Nephron progenitor cell (in vitro differentiated cells): Measurements from ENCODE around the gene CCDC88C.

Experiments used
- DNase-seq: peaks from one replicate; pipeline ENCODE4 v3.0.0; 2021
- H3K27ac Mint-ChIP-seq: 2 replicates; pipeline ENCODE4 v1.8.0; 2021; ENCODE audit warnings: mild to moderate bottlenecking, moderate library complexity, mixed read lengths
- H3K27me3 Mint-ChIP-seq: 2 replicates; pipeline ENCODE4 v1.8.0; 2021; ENCODE audit warnings: mild to moderate bottlenecking, low read depth, mixed read lengths; ENCODE audit not compliant: poor library complexity
- H3K36me3 Mint-ChIP-seq: 2 replicates; pipeline ENCODE4 v1.8.0; 2021; ENCODE audit warnings: low read depth, mixed read lengths
- H3K4me1 Mint-ChIP-seq: 2 replicates; pipeline ENCODE4 v1.8.0; 2021; ENCODE audit warnings: mixed read lengths
- H3K4me3 Mint-ChIP-seq: 2 replicates; pipeline ENCODE4 v1.8.0; 2021; ENCODE audit warnings: mild to moderate bottlenecking, moderate library complexity, mixed read lengths
- H3K9me3 Mint-ChIP-seq: 2 replicates; pipeline ENCODE4 v1.8.0; 2021; ENCODE audit warnings: mild to moderate bottlenecking, moderate library complexity, mixed read lengths
- TF ChIP-seq, protein P1 (sequence below): fragments of 200-600 bp; sonication (generic); IDR thresholded peaks from 2 replicates; pipeline ENCODE4 v1.5.0; 2021; ENCODE audit warnings: antibody characterized with exemption

Gene CCDC88C

DNA sequence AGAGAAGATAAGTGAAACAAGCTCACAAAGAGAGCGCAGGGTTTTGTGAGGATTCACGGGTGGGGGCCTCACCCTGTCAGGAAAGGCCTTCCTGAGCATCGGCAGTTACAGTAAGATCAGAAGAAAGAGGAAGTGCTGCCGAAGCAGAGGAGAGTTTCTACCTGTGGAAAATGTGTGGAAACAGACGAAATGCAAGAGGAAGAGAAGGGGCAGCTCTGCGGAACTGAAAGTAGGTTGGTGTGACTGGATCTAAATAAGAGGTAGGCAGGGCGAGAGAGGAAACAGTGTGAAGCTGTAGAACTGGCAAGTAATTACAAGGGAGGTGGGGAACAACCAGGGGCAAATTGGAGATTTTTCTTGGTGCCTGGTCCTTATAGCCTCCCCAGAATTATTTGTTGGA, 175.8 kb downstream of the CCDC88C start:
- Mint-ChIP-seq H3K27me3 (peaks cover 22% of the 10 kb centered on the region), H3K9me3 (peaks cover 28% of the 10 kb centered on the region), H3K27ac (no peak overlapping the region), H3K36me3 (no peaks in the 10 kb centered on the region), H3K4me3 (no peak overlapping the region), H3K4me1 (peaks cover 14% of the 10 kb centered on the region)
- TF ChIP-seq, protein P1, sequence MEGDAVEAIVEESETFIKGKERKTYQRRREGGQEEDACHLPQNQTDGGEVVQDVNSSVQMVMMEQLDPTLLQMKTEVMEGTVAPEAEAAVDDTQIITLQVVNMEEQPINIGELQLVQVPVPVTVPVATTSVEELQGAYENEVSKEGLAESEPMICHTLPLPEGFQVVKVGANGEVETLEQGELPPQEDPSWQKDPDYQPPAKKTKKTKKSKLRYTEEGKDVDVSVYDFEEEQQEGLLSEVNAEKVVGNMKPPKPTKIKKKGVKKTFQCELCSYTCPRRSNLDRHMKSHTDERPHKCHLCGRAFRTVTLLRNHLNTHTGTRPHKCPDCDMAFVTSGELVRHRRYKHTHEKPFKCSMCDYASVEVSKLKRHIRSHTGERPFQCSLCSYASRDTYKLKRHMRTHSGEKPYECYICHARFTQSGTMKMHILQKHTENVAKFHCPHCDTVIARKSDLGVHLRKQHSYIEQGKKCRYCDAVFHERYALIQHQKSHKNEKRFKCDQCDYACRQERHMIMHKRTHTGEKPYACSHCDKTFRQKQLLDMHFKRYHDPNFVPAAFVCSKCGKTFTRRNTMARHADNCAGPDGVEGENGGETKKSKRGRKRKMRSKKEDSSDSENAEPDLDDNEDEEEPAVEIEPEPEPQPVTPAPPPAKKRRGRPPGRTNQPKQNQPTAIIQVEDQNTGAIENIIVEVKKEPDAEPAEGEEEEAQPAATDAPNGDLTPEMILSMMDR = no peak
- no peak for DNase-seq

DNA sequence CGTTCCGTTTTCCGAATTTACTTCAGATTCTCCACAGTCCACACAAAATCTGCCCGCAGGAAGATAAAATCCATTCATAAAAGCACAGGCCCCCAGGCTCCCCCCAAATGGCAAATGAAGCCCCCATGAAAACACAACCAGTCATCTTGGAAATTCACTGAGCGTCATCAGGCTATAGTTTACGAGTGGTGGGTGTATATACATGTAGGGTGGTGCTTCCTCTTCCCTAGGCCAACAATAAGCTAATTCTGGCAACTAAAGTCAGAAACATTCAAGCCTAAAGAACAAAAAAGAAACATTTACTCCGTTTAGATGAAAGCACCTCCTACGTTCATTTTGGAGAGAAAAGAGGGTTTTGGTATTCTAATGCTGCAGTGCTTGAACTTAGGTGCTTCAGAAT, 179.0 kb downstream of the CCDC88C start:
- no peak overlapping the region for H3K27ac Mint-ChIP-seq
- peaks cover 24% of the 10 kb centered on the region for H3K27me3 Mint-ChIP-seq
- no peak overlapping the region for H3K4me3 Mint-ChIP-seq
- TF ChIP-seq, protein P1 = no peak
- peaks cover 4% of the 10 kb centered on the region for H3K36me3 Mint-ChIP-seq
- H3K9me3 Mint-ChIP-seq = peaks cover 31% of the 10 kb centered on the region
- peaks cover 3% of the 10 kb centered on the region for H3K4me1 Mint-ChIP-seq
- DNase-seq = no peak

DNA sequence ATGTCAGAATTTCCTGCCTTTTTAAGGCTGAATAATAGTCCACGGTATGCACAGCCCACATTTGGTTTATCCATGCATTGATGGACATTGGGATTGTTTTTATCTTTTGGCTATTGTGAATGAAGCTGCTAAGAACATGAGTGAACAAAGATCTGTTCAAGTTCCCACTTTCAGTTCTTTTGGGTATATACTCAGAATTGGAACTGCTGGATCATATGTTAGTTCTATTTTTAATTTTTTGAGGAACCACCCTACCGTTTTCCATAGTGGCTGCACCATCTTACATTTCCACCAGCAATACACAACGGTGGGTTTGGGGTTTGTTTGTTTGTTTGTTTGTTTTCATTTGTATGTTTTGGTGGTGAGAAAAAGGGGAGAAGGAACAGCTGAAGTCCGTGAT, 179.5 kb downstream of the CCDC88C start:
- H3K9me3 Mint-ChIP-seq = peaks cover 31% of the 10 kb centered on the region
- H3K4me3 Mint-ChIP-seq = no peak overlapping the region
- TF ChIP-seq, protein P1 = no peak
- peaks cover 24% of the 10 kb centered on the region for H3K27me3 Mint-ChIP-seq
- no peak overlapping the region for H3K27ac Mint-ChIP-seq
- peaks cover 3% of the 10 kb centered on the region for H3K4me1 Mint-ChIP-seq
- DNase-seq = no peak
- H3K36me3 Mint-ChIP-seq = peaks cover 4% of the 10 kb centered on the region

DNA sequence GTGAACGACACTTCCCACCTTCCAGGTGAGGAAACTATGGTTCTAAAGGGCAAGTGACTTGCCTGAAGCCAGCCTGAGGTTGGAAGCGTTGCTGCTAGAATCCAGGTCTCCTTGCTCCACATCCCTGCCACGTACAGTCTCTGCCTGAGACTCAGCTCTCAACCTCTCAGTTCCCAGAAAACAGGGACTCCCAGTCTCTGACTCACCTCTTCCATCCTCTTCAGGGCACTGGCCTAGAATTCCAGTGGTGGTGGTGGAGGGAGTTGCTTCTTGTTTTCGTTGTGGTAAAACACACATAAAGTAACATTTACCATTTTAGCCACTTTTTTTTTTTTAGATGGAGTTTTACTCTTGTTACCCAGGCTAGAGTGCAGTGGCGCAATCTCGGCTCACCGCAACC, 180.4 kb downstream of the CCDC88C start:
- no peak for DNase-seq
- Mint-ChIP-seq H3K9me3 (peaks cover 35% of the 10 kb centered on the region), H3K36me3 (peaks cover 9% of the 10 kb centered on the region), H3K27me3 (peaks cover 19% of the 10 kb centered on the region), H3K4me3 (no peak overlapping the region), H3K27ac (no peak overlapping the region), H3K4me1 (peaks cover 8% of the 10 kb centered on the region)
- TF ChIP-seq, protein P1 = no peak

DNA sequence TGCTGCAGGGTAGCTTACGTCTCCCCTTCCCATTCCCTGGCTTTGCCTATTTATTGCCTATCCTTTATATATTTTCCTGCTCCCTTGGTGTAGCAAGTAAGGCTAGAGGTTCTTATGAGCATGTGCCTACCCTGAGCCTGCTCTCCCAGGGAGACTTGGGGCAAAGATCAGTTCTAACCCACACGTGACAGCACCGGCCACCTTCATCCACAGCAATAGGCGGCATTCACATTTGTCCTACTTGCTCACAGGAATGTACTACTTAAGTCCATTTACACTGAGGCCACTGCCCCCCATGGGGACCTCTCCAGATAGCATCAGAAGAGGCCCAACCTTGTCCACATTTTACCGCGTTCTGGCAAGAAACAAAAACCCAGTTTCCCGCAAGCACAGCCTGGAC, 181.8 kb downstream of the CCDC88C start:
- H3K27me3 Mint-ChIP-seq = peaks cover 16% of the 10 kb centered on the region
- peaks cover 19% of the 10 kb centered on the region for H3K36me3 Mint-ChIP-seq
- no peak overlapping the region for H3K27ac Mint-ChIP-seq
- no peak overlapping the region for H3K4me3 Mint-ChIP-seq
- TF ChIP-seq, protein P1 = no peak
- H3K4me1 Mint-ChIP-seq = peaks cover 5% of the 10 kb centered on the region
- no peak for DNase-seq
- peaks cover 40% of the 10 kb centered on the region for H3K9me3 Mint-ChIP-seq

DNA sequence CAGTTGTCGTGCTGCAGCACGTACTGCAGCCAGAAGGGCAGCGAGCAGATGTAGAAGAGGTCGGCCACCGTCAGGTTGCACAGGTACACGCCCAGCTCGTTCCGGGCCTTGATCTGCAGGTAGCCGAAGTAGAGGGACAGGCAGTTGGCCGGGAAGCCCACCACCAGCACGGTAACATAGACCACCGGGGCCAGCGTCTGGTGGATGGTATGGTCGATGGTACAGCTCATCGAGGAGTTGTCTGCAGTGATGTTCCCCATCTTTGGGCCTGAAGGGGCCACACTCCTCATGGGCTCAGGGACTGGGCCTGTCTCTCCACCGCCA, 182.9 kb downstream of the CCDC88C start:
- peaks cover 5% of the 10 kb centered on the region for H3K4me1 Mint-ChIP-seq
- H3K36me3 Mint-ChIP-seq = peaks cover 28% of the 10 kb centered on the region

More for the DNA sequence above, 182.9 kb downstream of the CCDC88C start:
- Mint-ChIP-seq H3K27ac (no peak overlapping the region), H3K4me3 (no peak overlapping the region), H3K9me3 (peaks cover 40% of the 10 kb centered on the region), H3K27me3 (peaks cover 9% of the 10 kb centered on the region)
- TF ChIP-seq, protein P1 = no peak
- DNase-seq = no peak
